GM18511 (cell line): ENCODE measurements around the gene SIGLEC11.
A peak's percentile ranks its signal among the peaks of the same experiment; 100 is the strongest.
"Not testable (repeated sequence)": the region's sequence is repeated elsewhere in the genome, so short reads cannot be mapped to it uniquely, and the experiment has no call there.

Source experiments
- ATAC-seq: cut with Tn5 transposase; IDR thresholded peaks from one replicate; pipeline ENCODE4 v1.9.1; 2021; ENCODE audit warnings: mild to moderate bottlenecking, moderate library complexity; ENCODE audit not compliant: unreplicated experiment

SIGLEC11 gene

GRCh38 chr19:49951806-49952478 lies 9.0 kb downstream of the SIGLEC11 start:
- ATAC-seq, result no peak

GRCh38 chr19:49950956-49951526 lies 9.9 kb downstream of the SIGLEC11 start:
- ATAC-seq, result no peak

GRCh38 chr19:49950590-49950948 lies 10.4 kb downstream of the SIGLEC11 start:
- ATAC-seq, result no peak

GRCh38 chr19:49949742-49950589 lies 11.0 kb downstream of the SIGLEC11 start:
- no peak for ATAC-seq

GRCh38 chr19:49946415-49946814 lies 14.6 kb downstream of the SIGLEC11 start:
- ATAC-seq, result no peak

- ATAC-seq, result not testable (repeated sequence)
Measured at GRCh38 chr19:49944567-49944966, 16.4 kb downstream of the SIGLEC11 start.

GRCh38 chr19:49940482-49940791 lies 20.5 kb downstream of the SIGLEC11 start:
- ATAC-seq, result no peak

GRCh38 chr19:49939721-49940481 lies 21.1 kb downstream of the SIGLEC11 start:
- ATAC-seq, result no peak

- no peak for ATAC-seq
Measured at GRCh38 chr19:49938662-49939061, 22.3 kb downstream of the SIGLEC11 start.

GRCh38 chr19:49937750-49938381 lies 23.1 kb downstream of the SIGLEC11 start:
- ATAC-seq, result no peak

GRCh38 chr19:49936549-49936948 lies 24.4 kb downstream of the SIGLEC11 start:
- ATAC-seq, result no peak

GRCh38 chr19:49933643-49934042 lies 27.3 kb downstream of the SIGLEC11 start:
- ATAC-seq, result no peak

- ATAC-seq, result no peak
Measured at GRCh38 chr19:49932731-49933131, 28.2 kb downstream of the SIGLEC11 start.

GRCh38 chr19:49932041-49932451 lies 28.9 kb downstream of the SIGLEC11 start:
- no peak for ATAC-seq

- no peak for ATAC-seq
Measured at GRCh38 chr19:49931293-49932040, 29.5 kb downstream of the SIGLEC11 start.

- no peak for ATAC-seq
Measured at GRCh38 chr19:49930483-49931011, 30.4 kb downstream of the SIGLEC11 start.

GRCh38 chr19:49929611-49930482 lies 31.1 kb downstream of the SIGLEC11 start:
- peak; percentile 62 for ATAC-seq

GRCh38 chr19:49929121-49929610 lies 31.8 kb downstream of the SIGLEC11 start, which contains the start of the genes ATF5 and NUP62:
ATF5 (plus strand) TSS chr19:49929205; CDS start chr19:49930851, 1,646 bp downstream.
NUP62 (minus strand) TSS chr19:49929504; CDS start chr19:49909807, 19,697 bp downstream.
- peak; percentile 35 for ATAC-seq
